ACC112 (cell line): Measurements from ENCODE around the gene KCNIP4.
"Not testable (repeated sequence)": the region's sequence is repeated elsewhere in the genome, so short reads cannot be mapped to it uniquely, and the experiment has no call there.

Source experiments
- H2AFZ ChIP-seq: fragments of 200-600 bp; sonication (generic); one replicate; pipeline ENCODE4 v1.6.0; 2017; ENCODE audit warnings: antibody characterized with exemption, low read length; ENCODE audit not compliant: unreplicated experiment
- H3K27ac ChIP-seq: fragments of 200-600 bp; sonication (generic); 2 replicates; pipeline ENCODE4 v1.5.1; 2014; ENCODE audit warnings: low read depth, mild to moderate bottlenecking, antibody characterized with exemption, low read length, moderate library complexity
- H3K27me3 ChIP-seq: fragments of 200-600 bp; sonication (generic); 2 replicates; pipeline ENCODE4 v1.6.1; 2014; ENCODE audit warnings: mild to moderate bottlenecking, antibody characterized with exemption, low read length, moderate library complexity, mixed read lengths; ENCODE audit not compliant: insufficient read depth
- H3K36me3 ChIP-seq: fragments of 200-600 bp; sonication (generic); 2 replicates; pipeline ENCODE4 v1.6.1; 2016; ENCODE audit warnings: mild to moderate bottlenecking, antibody characterized with exemption, low read length, moderate library complexity, mixed read lengths; ENCODE audit not compliant: insufficient read depth
- H3K4me1 ChIP-seq: fragments of 200-600 bp; sonication (generic); one replicate; pipeline ENCODE4 v1.6.1; 2016; ENCODE audit warnings: low read length, mixed read lengths; ENCODE audit not compliant: insufficient read depth, unreplicated experiment, control insufficient read depth
- H3K4me3 ChIP-seq: fragments of 200-600 bp; sonication (generic); 2 replicates; pipeline ENCODE4 v1.5.1; 2014; ENCODE audit warnings: mild to moderate bottlenecking, low read depth, low read length
- H3K79me2 ChIP-seq: fragments of 200-600 bp; sonication (generic); one replicate; pipeline ENCODE4 v1.6.0; 2016; ENCODE audit warnings: low read length; ENCODE audit not compliant: control insufficient read depth, unreplicated experiment, insufficient read depth

Gene KCNIP4

DNA sequence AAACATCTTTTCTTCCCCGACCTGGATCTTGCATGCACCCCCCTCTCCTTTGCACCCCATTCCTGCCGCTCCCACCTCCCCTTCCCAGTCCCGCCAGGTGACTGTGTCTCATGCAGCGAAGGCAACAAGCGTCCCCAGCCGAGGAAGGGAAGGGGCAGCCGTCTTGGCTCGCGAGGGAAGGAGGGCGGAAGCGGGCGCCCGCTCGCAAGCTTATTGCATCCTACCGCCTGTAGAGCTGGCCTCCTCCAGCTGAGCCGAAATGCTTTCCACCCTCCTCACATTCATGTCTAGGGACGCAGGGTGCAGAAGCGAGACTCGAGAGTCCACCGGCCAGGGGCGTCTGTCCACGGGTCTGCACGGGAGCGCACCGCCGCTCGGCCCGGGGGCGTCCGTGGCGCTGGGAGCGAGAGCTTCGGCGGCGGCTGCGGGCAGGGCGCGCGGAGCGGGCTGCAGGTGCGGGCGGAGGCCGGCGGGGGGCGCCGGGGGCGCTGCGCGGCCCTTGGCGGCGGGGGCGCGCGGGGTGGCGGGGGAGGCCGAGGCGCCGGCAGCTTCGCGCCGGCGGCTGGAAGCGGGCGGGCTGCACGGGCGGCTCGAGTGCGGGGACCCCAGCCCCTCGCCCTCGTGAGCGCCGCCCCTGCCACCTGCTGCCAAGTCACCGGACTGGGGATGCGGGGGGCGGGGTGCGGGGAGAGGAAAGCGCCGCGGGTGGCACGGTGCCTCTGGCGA lies at the start of gene KCNIP4:
TSS of gene KCNIP4 (minus strand) at position 426 of the 726 bp plus-strand sequence.
- Histone ChIP-seq H3K36me3 (no peaks in the 10 kb centered on the region), H3K4me3 (peak within 1 kb of the TSS; percentile 89), H3K4me1 (peaks cover 5% of the 10 kb centered on the region), H3K27me3 (peaks cover 14% of the 10 kb centered on the region), H2AFZ (peak within 1 kb of the TSS; percentile 84), H3K27ac (no peak within 1 kb of the TSS), H3K79me2 (no peaks in the 10 kb centered on the region)

DNA sequence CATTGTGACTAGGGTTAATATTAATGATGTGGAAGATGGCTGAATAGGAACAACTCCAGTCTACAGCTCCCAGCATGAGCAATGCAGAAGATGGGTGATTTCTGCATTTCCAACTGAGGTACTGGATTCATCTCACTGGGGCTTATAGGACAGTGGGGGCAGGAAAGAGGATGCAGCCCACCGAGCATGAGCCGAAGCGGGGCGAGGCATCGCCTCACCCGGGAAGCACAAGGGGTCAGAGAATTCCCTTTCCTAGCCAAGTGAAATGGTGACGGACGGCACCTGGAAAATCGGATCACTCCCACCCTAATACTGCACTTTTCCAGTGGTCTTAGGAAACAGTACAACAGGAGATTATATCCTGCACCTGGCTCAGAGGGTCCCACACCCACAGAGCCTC lies 48.0 kb upstream of the KCNIP4 start:
- H3K4me1 ChIP-seq: peaks cover 14% of the 10 kb centered on the region
- not testable (repeated sequence) for H3K27ac ChIP-seq, H3K79me2 ChIP-seq, H3K36me3 ChIP-seq, H3K4me3 ChIP-seq, H2AFZ ChIP-seq, H3K27me3 ChIP-seq

DNA sequence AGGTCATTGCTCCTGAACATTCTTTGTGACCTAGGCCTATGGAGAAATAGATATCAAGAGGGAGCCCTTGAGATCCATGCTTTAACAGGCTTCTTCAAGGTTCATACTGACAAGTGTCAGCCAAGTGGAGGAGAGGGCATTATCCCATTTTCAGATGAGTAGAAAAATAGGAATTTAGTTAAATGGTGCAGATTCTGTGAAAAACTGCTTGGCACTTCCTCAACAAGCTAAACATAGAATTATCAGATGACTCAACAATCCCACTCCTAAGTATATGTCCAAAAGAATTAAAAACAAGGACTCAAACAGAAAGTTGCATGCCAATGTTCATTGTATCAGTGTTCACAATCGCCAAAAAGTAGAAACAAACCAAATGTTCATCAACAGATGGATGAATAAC lies 43.8 kb upstream of the KCNIP4 start:
- Histone ChIP-seq H3K79me2 (no peaks in the 10 kb centered on the region), H2AFZ (peak overlapping the region; percentile 72), H3K36me3 (no peaks in the 10 kb centered on the region), H3K27ac (peak overlapping the region; percentile 65), H3K4me3 (peak overlapping the region; percentile 18; the same call in 1 of the 2 replicates), H3K4me1 (peaks cover 22% of the 10 kb centered on the region), H3K27me3 (no peaks in the 10 kb centered on the region)

- no peak overlapping the region for H3K27ac ChIP-seq
- H3K36me3 ChIP-seq: no peaks in the 10 kb centered on the region
- no peaks in the 10 kb centered on the region for H3K27me3 ChIP-seq
- H2AFZ ChIP-seq: no peak overlapping the region
- H3K79me2 ChIP-seq: no peaks in the 10 kb centered on the region
- no peak overlapping the region for H3K4me3 ChIP-seq
- peaks cover 22% of the 10 kb centered on the region for H3K4me1 ChIP-seq
Observed at GRCh38 chr4:21991562-21991961, 43.0 kb upstream of the KCNIP4 start.

DNA sequence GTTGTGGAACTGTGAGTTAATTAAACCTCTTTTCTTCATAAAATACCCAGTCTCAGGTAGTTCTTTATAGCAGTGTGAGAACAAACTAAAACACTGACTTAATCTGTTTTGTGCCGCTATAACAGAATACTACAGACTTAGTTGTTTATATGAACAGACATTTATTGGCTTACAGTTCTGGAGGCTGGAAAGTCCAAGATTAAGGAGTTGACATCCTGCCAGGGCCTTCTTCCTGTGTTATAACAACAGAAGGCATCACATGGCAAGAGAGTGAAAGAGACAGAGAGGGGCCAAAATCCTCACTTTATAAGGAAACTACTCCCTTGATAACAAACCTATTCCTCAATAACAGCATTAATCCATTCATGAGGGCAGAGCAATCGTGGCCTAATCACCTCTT lies 42.5 kb upstream of the KCNIP4 start:
- no peaks in the 10 kb centered on the region for H3K27me3 ChIP-seq
- no peak overlapping the region for H3K4me3 ChIP-seq
- peaks cover 22% of the 10 kb centered on the region for H3K4me1 ChIP-seq
- H3K36me3 ChIP-seq: no peaks in the 10 kb centered on the region
- H3K27ac ChIP-seq: no peak overlapping the region
- H2AFZ ChIP-seq: no peak overlapping the region
- no peaks in the 10 kb centered on the region for H3K79me2 ChIP-seq

- Histone ChIP-seq H2AFZ (no peak overlapping the region), H3K79me2 (no peaks in the 10 kb centered on the region), H3K27me3 (no peaks in the 10 kb centered on the region), H3K27ac (no peak overlapping the region), H3K4me1 (peaks cover 22% of the 10 kb centered on the region), H3K4me3 (no peak overlapping the region), H3K36me3 (no peaks in the 10 kb centered on the region)
Observed at GRCh38 chr4:21989351-21989750, 40.8 kb upstream of the KCNIP4 start.

- Histone ChIP-seq H3K4me1 (peaks cover 7% of the 10 kb centered on the region), H3K79me2 (no peaks in the 10 kb centered on the region), H2AFZ (no peak overlapping the region), H3K4me3 (no peak overlapping the region), H3K36me3 (no peaks in the 10 kb centered on the region), H3K27ac (no peak overlapping the region), H3K27me3 (no peaks in the 10 kb centered on the region)
Observed at GRCh38 chr4:21986307-21986706, 37.7 kb upstream of the KCNIP4 start.

DNA sequence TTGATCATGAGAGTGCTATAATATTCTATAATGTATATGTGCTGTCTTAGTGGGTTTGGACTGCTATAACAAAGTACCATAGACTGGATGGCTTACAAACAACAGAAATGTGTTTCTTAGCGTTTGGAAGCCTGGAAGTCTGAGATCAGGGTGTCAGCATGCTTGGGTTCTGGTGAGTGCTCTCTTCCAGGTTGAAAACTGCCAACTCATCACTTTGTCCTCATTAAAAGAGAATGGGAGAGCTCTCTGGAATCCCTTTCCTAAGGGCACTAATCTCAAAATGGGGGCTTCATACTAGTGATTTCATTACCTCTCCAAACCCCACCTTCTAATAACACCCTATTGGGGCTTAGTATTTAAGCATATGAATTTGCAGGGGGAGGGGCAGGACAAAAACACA lies 33.5 kb upstream of the KCNIP4 start:
- H3K4me1 ChIP-seq: no peaks in the 10 kb centered on the region
- no peaks in the 10 kb centered on the region for H3K36me3 ChIP-seq
- no peaks in the 10 kb centered on the region for H3K79me2 ChIP-seq
- H2AFZ ChIP-seq: no peak overlapping the region
- no peak overlapping the region for H3K4me3 ChIP-seq
- H3K27ac ChIP-seq: no peak overlapping the region
- H3K27me3 ChIP-seq: no peaks in the 10 kb centered on the region

DNA sequence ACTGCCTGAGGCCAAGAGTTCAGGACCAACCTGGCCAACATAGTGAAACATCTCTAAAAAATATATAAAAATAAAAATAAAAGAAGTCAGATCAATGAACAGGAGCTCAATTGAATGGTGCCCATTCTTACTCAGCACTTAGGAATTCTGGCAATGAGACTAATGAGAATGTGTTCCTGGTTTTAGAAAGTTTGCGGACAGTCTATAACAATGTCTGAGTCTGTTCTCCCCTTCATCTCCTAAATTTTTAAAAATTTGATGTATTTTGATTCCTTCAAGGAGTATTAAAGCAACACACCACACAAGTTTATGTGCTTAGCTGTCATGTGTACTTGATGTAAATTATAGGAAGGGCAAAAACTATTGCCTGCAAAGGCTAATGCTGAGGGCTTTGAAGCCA lies 30.6 kb upstream of the KCNIP4 start:
- Histone ChIP-seq H3K4me3 (no peak overlapping the region), H3K4me1 (no peaks in the 10 kb centered on the region)

DNA sequence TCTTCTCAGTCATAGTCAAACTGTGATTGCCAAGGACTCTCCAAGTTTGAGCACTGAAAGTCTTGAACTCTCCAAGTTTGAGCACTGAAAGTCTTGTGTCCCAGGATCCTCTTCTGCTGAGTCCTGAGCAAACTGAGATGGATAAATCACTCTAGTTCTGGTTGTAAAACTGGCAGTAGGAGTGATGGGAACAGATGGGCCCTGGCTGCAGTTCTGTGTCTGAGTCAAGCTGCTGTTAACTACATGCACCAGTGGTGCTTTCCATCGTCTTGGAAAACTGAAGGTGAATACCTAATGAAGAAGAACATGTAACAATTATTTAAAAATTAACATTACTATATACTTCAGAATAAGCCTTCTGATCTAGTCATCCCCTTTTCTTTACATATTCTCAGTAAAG lies 27.6 kb upstream of the KCNIP4 start:
- H3K4me1 ChIP-seq: no peaks in the 10 kb centered on the region
- H3K4me3 ChIP-seq: no peak overlapping the region
- no peak overlapping the region for H2AFZ ChIP-seq
- H3K27me3 ChIP-seq: peaks cover 3% of the 10 kb centered on the region
- H3K36me3 ChIP-seq: no peaks in the 10 kb centered on the region
- H3K79me2 ChIP-seq: no peaks in the 10 kb centered on the region
- H3K27ac ChIP-seq: no peak overlapping the region

More for the DNA sequence above, 30.6 kb upstream of the KCNIP4 start:
- Histone ChIP-seq H3K27me3 (no peaks in the 10 kb centered on the region), H3K79me2 (no peaks in the 10 kb centered on the region), H2AFZ (no peak overlapping the region), H3K27ac (no peak overlapping the region), H3K36me3 (no peaks in the 10 kb centered on the region)

DNA sequence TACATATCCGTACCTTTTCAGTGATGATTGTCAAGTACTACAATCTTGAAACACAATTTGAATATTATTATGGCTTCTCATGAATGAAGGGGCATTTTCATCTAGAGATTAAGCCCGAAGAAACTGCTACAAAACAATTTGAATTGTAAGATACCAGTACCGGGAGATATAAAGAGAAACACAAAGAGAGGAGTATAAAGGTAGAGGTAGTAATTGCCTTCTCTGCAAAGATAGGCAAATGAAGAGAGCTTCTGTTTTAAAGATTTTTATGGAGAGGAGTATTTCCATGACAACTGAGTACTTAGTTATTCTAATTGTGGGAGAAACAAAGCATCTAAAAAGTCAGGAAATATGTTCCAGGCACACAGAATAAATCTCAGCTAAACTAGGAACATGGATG lies 25.3 kb upstream of the KCNIP4 start:
- Histone ChIP-seq H3K4me3 (no peak overlapping the region), H3K79me2 (no peaks in the 10 kb centered on the region), H2AFZ (no peak overlapping the region), H3K27ac (no peak overlapping the region), H3K27me3 (peaks cover 6% of the 10 kb centered on the region), H3K4me1 (no peaks in the 10 kb centered on the region), H3K36me3 (no peaks in the 10 kb centered on the region)
